ENCODE data around the gene SETD6. TPM values are rescaled to one million over a fixed set of nuclear protein-coding genes. Genes with fewer than 3 reads are reported as not detected.

Gene SETD6
- total and polyA plus RNA-seq, 2 of the 13 experiments (the other 11 are each of a cell fraction or from before 2014, with no cell fraction given): 24.0 to 25.7 TPM

- no peak for TF ChIP-seq TEAD3 (CRISPR knock-in tag; optimal IDR thresholded peaks at IDR 0.05; ENCODE audit: borderline replicate concordance)
- TF ChIP-seq ZNF333 (CRISPR knock-in tag; IDR thresholded peaks at IDR 0.05; ENCODE audit: borderline replicate concordance): no peak
- TF ChIP-seq TEAD2 (CRISPR knock-in tag; IDR thresholded peaks at IDR 0.05): no peak
- no peak for TF ChIP-seq ZNF609 (CRISPR knock-in tag; IDR thresholded peaks at IDR 0.05; ENCODE audit: borderline replicate concordance)
- peak; percentile 60 for TF ChIP-seq SALL1 (CRISPR knock-in tag; IDR thresholded peaks at IDR 0.05)
- no peak for TF ChIP-seq NFE2 (CRISPR knock-in tag; IDR thresholded peaks at IDR 0.05)
- TF ChIP-seq ZNF263 (CRISPR knock-in tag; IDR thresholded peaks at IDR 0.05): no peak
- no peak for TF ChIP-seq KIAA2018 (CRISPR knock-in tag; IDR thresholded peaks at IDR 0.05; ENCODE audit: borderline replicate concordance)
- TF ChIP-seq MZF1 (CRISPR knock-in tag; IDR thresholded peaks at IDR 0.05; ENCODE audit: borderline replicate concordance): no peak
- TF ChIP-seq SUZ12 (IDR thresholded peaks at IDR 0.05; ENCODE audit: low read depth, low read length): no peak
- TF ChIP-seq ZNF549 (CRISPR knock-in tag; IDR thresholded peaks at IDR 0.05): no peak
- peak; percentile 31; the same call in 1 of the 2 replicates for TF ChIP-seq HOXA3 (CRISPR knock-in tag; IDR thresholded peaks at IDR 0.05)
- TF ChIP-seq SIX4 (CRISPR knock-in tag; IDR thresholded peaks at IDR 0.05): no peak
- TF ChIP-seq GATA4 (IDR thresholded peaks at IDR 0.05; ENCODE audit: borderline replicate concordance, low read depth): no peak
These were observed 3.1 kb upstream of the SETD6 start (continued) for GRCh38 chr16:58511933-58512815.

Measured in HepG2 (cell line).